GM12878 (cell line): Measurements from ENCODE around the gene PLAC8. TPM values are rescaled to one million over a fixed set of nuclear protein-coding genes. Genes with fewer than 3 reads are reported as not detected.

Experiments
- ATF2 ChIP-seq: IDR thresholded peaks from 2 replicates; pipeline ENCODE4 v1.6.1; 2012; ENCODE audit warnings: low read length, inconsistent platforms
- BMI1 ChIP-seq: fragments of 450-650 bp; IDR thresholded peaks from 2 replicates; pipeline ENCODE4 v1.6.1; 2016; ENCODE audit warnings: mild to moderate bottlenecking, moderate library complexity, borderline replicate concordance
- CEBPB ChIP-seq, 2 experiments: fragments of 150-350 bp in 1 of 2; IDR thresholded peaks; 2 replicates each; pipeline ENCODE4 v1.6.1; 2012 to 2014; ENCODE audit warnings: low read depth in 2 of 2, low read length in 2 of 2, borderline replicate concordance in 1 of 2, inconsistent platforms in 1 of 2
- EED ChIP-seq: sonication (generic); IDR thresholded peaks from 2 replicates; pipeline ENCODE4 v1.6.1; 2016; ENCODE audit warnings: antibody characterized with exemption, low read depth
- FOXM1 ChIP-seq: IDR thresholded peaks from 2 replicates; pipeline ENCODE4 v1.6.1; 2012; ENCODE audit warnings: low read depth, mild to moderate bottlenecking, inconsistent platforms, low read length, moderate library complexity
- HCFC1 ChIP-seq: fragments of 150-350 bp; IDR thresholded peaks from 2 replicates; pipeline ENCODE4 v1.6.1; 2014; ENCODE audit warnings: low read length
- MYB ChIP-seq: fragments of 150-350 bp; IDR thresholded peaks from 2 replicates; pipeline ENCODE4 v1.6.1; 2014; ENCODE audit warnings: mild to moderate bottlenecking, low read depth, low read length, borderline replicate concordance
- NR2C1 ChIP-seq: fragments of 450-650 bp; IDR thresholded peaks from 2 replicates; pipeline ENCODE4 v1.6.1; 2017; ENCODE audit warnings: antibody characterized with exemption, mild to moderate bottlenecking, moderate library complexity
- PAX5 ChIP-seq: IDR thresholded peaks from 2 replicates; pipeline ENCODE4 v1.6.1; 2011; ENCODE audit warnings: low read depth, low read length, borderline replicate concordance
- POLR2A ChIP-seq: IDR thresholded peaks from 2 replicates; pipeline ENCODE4 v1.6.1; 2011; ENCODE audit warnings: low read depth, mild to moderate bottlenecking, low read length
- RUNX3 ChIP-seq: IDR thresholded peaks from 2 replicates; pipeline ENCODE4 v1.6.1; 2012; ENCODE audit warnings: low read length, inconsistent platforms
- SMAD5 ChIP-seq: IDR thresholded peaks from 2 replicates; pipeline ENCODE4 v1.6.1; 2016; ENCODE audit warnings: antibody characterized with exemption, low read depth
- YBX1 ChIP-seq: fragments of 450-650 bp; IDR thresholded peaks from 2 replicates; pipeline ENCODE4 v1.6.1; 2016; ENCODE audit warnings: antibody characterized with exemption
- YY1 ChIP-seq: IDR thresholded peaks from 2 replicates; pipeline ENCODE4 v1.6.1; 2011; ENCODE audit warnings: low read depth, mild to moderate bottlenecking, low read length
- ZNF687 ChIP-seq: fragments of 450-650 bp; IDR thresholded peaks from 2 replicates; pipeline ENCODE4 v1.6.1; 2017; ENCODE audit warnings: mild to moderate bottlenecking, moderate library complexity
- polyA plus RNA-seq, 11 experiments: library from polyadenylated mRNA; depleted of rRNA in 4 of 11; unstranded in 6 of 11; stranded (reverse) in 5 of 11; fragments of >200 nt; fragmentation: Nextera tagmentation in 4 of 11; fragmentation: Illumina TruSeq in 1 of 11; extraction: Ambion mirVana in 4 of 11; extraction: Trizol in 1 of 11; gene quantifications; 1 replicate in 1 of 11; 2 replicates in 10 of 11; pipeline versions ENCODE4 v1.2.1 to v1.2.3, GENCODE V29; 2011 to 2016; ENCODE audit warnings: inconsistent platforms in 2 of 11, missing spikeins in 2 of 11, low read depth in 1 of 11
- total RNA-seq, 4 experiments: library from RNA; depleted of rRNA in 3 of 4; stranded (reverse); fragments of >200 nt in 3 of 4; fragmentation: Illumina TruSeq in 1 of 4; extraction: Trizol in 1 of 4; gene quantifications; 2 replicates each; pipeline versions ENCODE4 v1.2.1 to v1.2.3, GENCODE V29; 2013 to 2021
- TF ChIP-seq, protein P1 (sequence below): fragments of 450-650 bp; formaldehyde crosslinking; IDR thresholded peaks from 2 replicates; pipeline ENCODE4 v1.4.0; 2022; ENCODE audit warnings: mild to moderate bottlenecking, moderate library complexity
- TF ChIP-seq, protein P2 (sequence below): fragments of 150-350 bp; IDR thresholded peaks from 2 replicates; pipeline ENCODE4 v1.6.1; 2014; ENCODE audit warnings: mild to moderate bottlenecking, low read depth, low read length

PLAC8 gene
- total and polyA plus RNA-seq, 10 of the 15 experiments (the other 5 are each of a cell fraction or from before 2014, with no cell fraction given): 214 to 841 (median 348) TPM

DNA sequence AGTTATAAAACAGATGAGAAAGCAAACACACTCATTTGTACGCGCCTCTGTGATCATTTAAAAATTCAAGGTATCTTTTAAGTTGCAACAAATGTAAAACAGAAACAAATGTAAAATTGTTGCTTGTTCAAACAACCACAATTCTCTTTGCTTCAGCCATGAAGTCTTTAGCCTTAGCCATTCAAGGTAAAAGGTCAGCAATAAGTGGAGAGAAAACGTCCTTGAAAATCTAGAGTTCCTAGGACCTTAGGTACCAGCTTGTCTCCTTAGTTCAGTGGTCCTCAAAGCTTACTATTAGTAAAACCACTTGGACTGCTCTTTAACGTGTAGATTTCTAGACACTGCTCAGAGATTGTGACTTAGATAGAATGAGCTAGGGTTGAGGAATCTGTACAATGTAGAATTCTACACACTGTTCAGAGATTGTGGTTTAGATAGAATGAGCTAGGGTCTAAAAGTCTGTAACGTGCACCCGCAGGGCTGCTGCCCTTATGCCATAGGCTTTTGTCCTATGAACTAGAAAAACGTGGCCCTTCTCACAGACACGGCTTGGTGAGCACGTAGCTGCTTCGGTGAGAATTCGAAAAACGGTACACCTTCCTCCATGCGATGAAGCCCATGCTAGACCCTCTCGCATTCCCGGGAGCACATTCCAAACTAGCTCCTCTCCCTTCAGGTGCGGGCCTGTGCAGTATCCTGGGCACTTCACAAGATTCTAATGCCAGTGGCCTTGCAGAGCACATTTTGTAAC, 1.7 kb downstream of the PLAC8 start (continued):
- TF ChIP-seq ATF2 (no peak), BMI1 (peak; percentile 27; the same call in 1 of the 2 replicates), YBX1 (no peak), YY1 (no peak), PAX5 (0 out of 2 replicates have a peak, but pooled peaks have one; percentile 48), POLR2A (peak; percentile 57), FOXM1 (0 out of 2 replicates have a peak, but pooled peaks have one; percentile 31), EED (peak; percentile 18; the same call in 1 of the 2 replicates), ZNF687 (peak; percentile 56; the same call in 1 of the 2 replicates), HCFC1 (no peak), RUNX3 (peak; percentile 13; the same call in 1 of the 2 replicates), NR2C1 (0 out of 2 replicates have a peak, but pooled peaks have one; percentile 1), SMAD5 (0 out of 2 replicates have a peak, but pooled peaks have one; percentile 43), CEBPB (IDR thresholded peaks at IDR 0.05; ENCODE audit: borderline replicate concordance in 1 of 2, low read depth in 2 of 2, low read length in 2 of 2) (0 out of 4 replicates have a peak, but pooled peaks of 1 of the 2 experiments have one; percentile 29), MYB (no peak)
- TF ChIP-seq, protein P1, sequence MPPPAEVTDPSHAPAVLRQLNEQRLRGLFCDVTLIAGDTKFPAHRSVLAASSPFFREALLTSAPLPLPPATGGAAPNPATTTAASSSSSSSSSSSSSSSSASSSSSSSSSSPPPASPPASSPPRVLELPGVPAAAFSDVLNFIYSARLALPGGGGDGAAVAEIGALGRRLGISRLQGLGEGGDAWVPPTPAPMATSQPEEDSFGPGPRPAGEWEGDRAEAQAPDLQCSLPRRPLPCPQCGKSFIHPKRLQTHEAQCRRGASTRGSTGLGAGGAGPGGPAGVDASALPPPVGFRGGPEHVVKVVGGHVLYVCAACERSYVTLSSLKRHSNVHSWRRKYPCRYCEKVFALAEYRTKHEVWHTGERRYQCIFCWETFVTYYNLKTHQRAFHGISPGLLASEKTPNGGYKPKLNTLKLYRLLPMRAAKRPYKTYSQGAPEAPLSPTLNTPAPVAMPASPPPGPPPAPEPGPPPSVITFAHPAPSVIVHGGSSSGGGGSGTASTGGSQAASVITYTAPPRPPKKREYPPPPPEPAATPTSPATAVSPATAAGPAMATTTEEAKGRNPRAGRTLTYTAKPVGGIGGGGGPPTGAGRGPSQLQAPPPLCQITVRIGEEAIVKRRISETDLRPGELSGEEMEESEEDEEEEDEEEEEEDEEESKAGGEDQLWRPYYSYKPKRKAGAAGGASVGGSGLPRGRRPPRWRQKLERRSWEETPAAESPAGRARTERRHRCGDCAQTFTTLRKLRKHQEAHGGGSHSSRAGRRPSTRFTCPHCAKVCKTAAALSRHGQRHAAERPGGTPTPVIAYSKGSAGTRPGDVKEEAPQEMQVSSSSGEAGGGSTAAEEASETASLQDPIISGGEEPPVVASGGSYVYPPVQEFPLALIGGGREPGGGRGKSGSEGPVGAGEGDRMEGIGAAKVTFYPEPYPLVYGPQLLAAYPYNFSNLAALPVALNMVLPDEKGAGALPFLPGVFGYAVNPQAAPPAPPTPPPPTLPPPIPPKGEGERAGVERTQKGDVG (CRISPR knock-in tag): peak; percentile 1; the same call in 1 of the 2 replicates
- TF ChIP-seq, protein P2, sequence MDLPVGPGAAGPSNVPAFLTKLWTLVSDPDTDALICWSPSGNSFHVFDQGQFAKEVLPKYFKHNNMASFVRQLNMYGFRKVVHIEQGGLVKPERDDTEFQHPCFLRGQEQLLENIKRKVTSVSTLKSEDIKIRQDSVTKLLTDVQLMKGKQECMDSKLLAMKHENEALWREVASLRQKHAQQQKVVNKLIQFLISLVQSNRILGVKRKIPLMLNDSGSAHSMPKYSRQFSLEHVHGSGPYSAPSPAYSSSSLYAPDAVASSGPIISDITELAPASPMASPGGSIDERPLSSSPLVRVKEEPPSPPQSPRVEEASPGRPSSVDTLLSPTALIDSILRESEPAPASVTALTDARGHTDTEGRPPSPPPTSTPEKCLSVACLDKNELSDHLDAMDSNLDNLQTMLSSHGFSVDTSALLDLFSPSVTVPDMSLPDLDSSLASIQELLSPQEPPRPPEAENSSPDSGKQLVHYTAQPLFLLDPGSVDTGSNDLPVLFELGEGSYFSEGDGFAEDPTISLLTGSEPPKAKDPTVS: no peak
